B cell (primary cell): ENCODE data around the gene NRM. TPM values are rescaled to one million over a fixed set of nuclear protein-coding genes. Genes with fewer than 3 reads are reported as not detected.

Experiments
- ATAC-seq: fragments of 200-7000 bp; cut with Tn5 transposase; one replicate; pipeline ENCODE4 v1.10.0; 2021; ENCODE audit warnings: low read depth, mild to moderate bottlenecking, moderate number of reproducible peaks, moderate library complexity
- CTCF ChIA-PET: fragments of 350-600 bp; sonication (Branson Sonifier 250); formaldehyde crosslinking; loops from one replicate; lab custom pipeline; 2021; ENCODE audit warnings: antibody characterized with exemption, inconsistent platforms; lab: Charles Lee
- POLR2A ChIA-PET: fragments of 350-600 bp; sonication (Branson Sonifier 250); formaldehyde crosslinking; loops from one replicate; lab custom pipeline; 2021; ENCODE audit warnings: antibody characterized with exemption; lab: Charles Lee
- DNase-seq: peaks from one replicate; pipeline ENCODE4 v3.0.0; 2013
- H2AFZ ChIP-seq: 2 replicates; pipeline ENCODE4 v1.6.1; 2012; ENCODE audit warnings: mild to moderate bottlenecking, low read depth, low read length; ENCODE audit not compliant: insufficient read depth, poor library complexity, severe bottlenecking
- H3K27ac ChIP-seq, 2 donors: 1 replicate in 1 of 2; 2 replicates in 1 of 2; pipeline ENCODE4 v1.5.1; 2012 to 2013; ENCODE audit warnings: low read length in 2 of 2, mild to moderate bottlenecking in 2 of 2, moderate library complexity in 1 of 2
- H3K27me3 ChIP-seq, 4 experiments: fragments of 200-600 bp in 1 of 4; sonication (generic) in 1 of 4; replicated peaks in 1 of 4; 1 replicate in 2 of 4; 2 replicates in 2 of 4; pipeline versions ENCODE4 v1.6.1 to v1.7.0; 2013 to 2016; ENCODE audit warnings: low read length in 3 of 4, mild to moderate bottlenecking in 2 of 4, mixed read lengths in 1 of 4, moderate library complexity in 1 of 4; ENCODE audit not compliant: insufficient read depth in 4 of 4, control insufficient read depth in 3 of 4; ENCODE audit errors: control extremely low read depth in 1 of 4
- H3K36me3 ChIP-seq, 2 experiments: replicated peaks in 1 of 2; 1 replicate in 1 of 2; 2 replicates in 1 of 2; pipeline versions ENCODE4 v1.6.1 to v1.7.1; 2013; ENCODE audit warnings: low read length in 1 of 2; ENCODE audit not compliant: insufficient read depth in 2 of 2, control insufficient read depth in 1 of 2; ENCODE audit errors: control extremely low read depth in 1 of 2, extremely low read depth in 1 of 2
- H3K4me1 ChIP-seq, 2 donors: fragments of 200-600 bp in 1 of 2; sonication (generic) in 1 of 2; 1 replicate in 1 of 2; 2 replicates in 1 of 2; pipeline versions ENCODE4 v1.5.1 to v1.6.1; 2013 to 2017; ENCODE audit warnings: low read length in 2 of 2; ENCODE audit not compliant: control insufficient read depth in 2 of 2, insufficient read depth in 2 of 2
- H3K4me2 ChIP-seq: replicated peaks from 2 replicates; pipeline ENCODE3; 2012; ENCODE audit warnings: mild to moderate bottlenecking, low read depth, low read length; ENCODE audit not compliant: poor library complexity, severe bottlenecking
- H3K4me3 ChIP-seq, 5 experiments: fragments of 200-600 bp in 1 of 5; sonication (generic) in 1 of 5; 1 replicate in 3 of 5; 2 replicates in 2 of 5; pipeline versions ENCODE4 v1.5.1 to v1.7.0; 2011 to 2016; ENCODE audit warnings: low read length in 4 of 5, mild to moderate bottlenecking in 4 of 5, low read depth in 2 of 5, control low read depth in 1 of 5, moderate library complexity in 1 of 5; ENCODE audit not compliant: insufficient read depth in 1 of 5; ENCODE audit errors: control extremely low read depth in 1 of 5, extremely low read depth in 1 of 5
- H3K79me2 ChIP-seq: fragments of 200-600 bp; sonication (generic); one replicate; pipeline ENCODE4 v1.6.0; 2016; ENCODE audit warnings: low read length; ENCODE audit not compliant: control insufficient read depth, insufficient read depth
- H3K9ac ChIP-seq: fragments of 200-600 bp; sonication (generic); 2 replicates; pipeline ENCODE4 v1.6.1; 2017; ENCODE audit warnings: mild to moderate bottlenecking, low read length, moderate library complexity
- H3K9me3 ChIP-seq, 3 donors: one replicate each; pipeline versions ENCODE4 v1.6.1 to v1.7.1; 2013; ENCODE audit warnings: low read length in 2 of 3; ENCODE audit not compliant: control insufficient read depth in 2 of 3, insufficient read depth in 1 of 3; ENCODE audit errors: control extremely low read depth in 1 of 3
- H4K20me1 ChIP-seq: 2 replicates; pipeline ENCODE4 v1.6.0; 2012; ENCODE audit warnings: mild to moderate bottlenecking, low read length; ENCODE audit not compliant: insufficient read depth, control insufficient read depth, poor library complexity, severe bottlenecking
- H3K27ac Mint-ChIP-seq: one replicate; pipeline ENCODE4 v1.8.0; 2021; ENCODE audit warnings: mixed read lengths
- H3K27me3 Mint-ChIP-seq: one replicate; pipeline ENCODE4 v1.8.0; 2021; ENCODE audit warnings: mixed read lengths
- H3K4me1 Mint-ChIP-seq: one replicate; pipeline ENCODE4 v1.8.0; 2021; ENCODE audit warnings: mixed read lengths
- H3K4me3 Mint-ChIP-seq: one replicate; pipeline ENCODE4 v1.8.0; 2021; ENCODE audit warnings: mixed read lengths
- H3K9me3 Mint-ChIP-seq: one replicate; pipeline ENCODE4 v1.8.0; 2022; ENCODE audit warnings: mixed read lengths; ENCODE audit not compliant: insufficient read depth
- CTCF ChIP-seq: fragments of 200-600 bp; IDR thresholded peaks from one replicate; pipeline ENCODE4 v1.8.0; 2022; ENCODE audit warnings: antibody characterized with exemption, mild to moderate bottlenecking
- EZH2 ChIP-seq: IDR thresholded peaks from 2 replicates; pipeline ENCODE4 v1.6.1; 2012; ENCODE audit warnings: borderline replicate concordance, low read depth, mild to moderate bottlenecking, moderate library complexity, low read length; ENCODE audit not compliant: insufficient read depth, poor library complexity, severe bottlenecking
- WGBS: methylation state at CpG from one replicate; pipeline ENCODE4 v1.1.5; 2013; ENCODE audit warnings: missing lambda C conversion rate; ENCODE audit not compliant: insufficient coverage; 5-methylcytosine and 5-hydroxymethylcytosine counted together
- intact Hi-C: fragments of 100-400 bp; cut with micrococcal nuclease; formaldehyde crosslinking; loops from one replicate; pipeline ENCODE4 v1.10.0; 2022
- polyA plus RNA-seq: library from polyadenylated mRNA; depleted of rRNA; stranded (reverse); fragments of >200 nt; gene quantifications from 2 replicates; pipeline ENCODE4 v1.2.3, GENCODE V29; 2012
- total RNA-seq, 2 donors: library from RNA; stranded (reverse); fragments of 120-200 nt in 1 of 2; gene quantifications; 1 replicate in 1 of 2; 2 replicates in 1 of 2; pipeline versions ENCODE4 v1.2.3 to v1.2.4, GENCODE V29; 2013 to 2022

Gene NRM
- total and polyA plus RNA-seq, 2 donors (not counting 1 experiment from before 2014, with no cell fraction given), result 24.9 to 26.0 TPM

GRCh38 chr6:30683183-30683979, 7.4 kb downstream of the NRM start:
- H3K4me3 ChIP-seq, result peak overlapping the region; percentile 91 to 100 (median 97)
- DNase-seq, result no peak
- intact Hi-C loops, result no loop called here

More at GRCh38 chr6:30683183-30683979, 7.4 kb downstream of the NRM start:
- POLR2A ChIA-PET, result interaction anchor here (0.6 to 8.7 kb wide), 6 partner anchors 11 to 843 kb away, joined by 3 to 216 read pairs (median 6); partner anchors contain the start of genes DHX16, MDC1 and TUBB
- Histone ChIP-seq H4K20me1 (peaks cover 83% of the 10 kb centered on the region), H3K27me3 (no peaks in the 10 kb centered on the region), H2AFZ (no peak overlapping the region), H3K27ac (peak overlapping the region; percentile 57 to 97), H3K36me3 (peaks cover 0 to 32% of the 10 kb centered on the region in 2 experiments), H3K4me1 (peaks cover 48 to 52% of the 10 kb centered on the region in 2 donors), H3K79me2 (peaks cover 87% of the 10 kb centered on the region), H3K9me3 (no peaks in the 10 kb centered on the region), H3K4me2 (peak overlapping the region; percentile 100), H3K9ac (peak overlapping the region; percentile 98)
- 0% methylated on average over 6 of the region's 7 CpGs for WGBS
- no peaks in the 10 kb centered on the region for H3K27me3 Mint-ChIP-seq
- TF ChIP-seq CTCF (no peak), EZH2 (no peak)
- peak overlapping the region; percentile 99 for H3K27ac Mint-ChIP-seq
- peak overlapping the region; percentile 97 for H3K4me3 Mint-ChIP-seq
- ATAC-seq, result no peak
- peaks cover 69% of the 10 kb centered on the region for H3K4me1 Mint-ChIP-seq
- H3K9me3 Mint-ChIP-seq, result no peaks in the 10 kb centered on the region
- CTCF ChIA-PET, result interaction anchor here (0.6 to 19.8 kb wide), 4 partner anchors 10 to 200 kb away, joined by 3 to 963 read pairs (median 4); partner anchors contain the start of genes MDC1 and TUBB
